ENCODE results near the gene CPEB2.
A peak's percentile ranks its signal among the peaks of the same experiment; 100 is the strongest.

CPEB2 gene

DNA sequence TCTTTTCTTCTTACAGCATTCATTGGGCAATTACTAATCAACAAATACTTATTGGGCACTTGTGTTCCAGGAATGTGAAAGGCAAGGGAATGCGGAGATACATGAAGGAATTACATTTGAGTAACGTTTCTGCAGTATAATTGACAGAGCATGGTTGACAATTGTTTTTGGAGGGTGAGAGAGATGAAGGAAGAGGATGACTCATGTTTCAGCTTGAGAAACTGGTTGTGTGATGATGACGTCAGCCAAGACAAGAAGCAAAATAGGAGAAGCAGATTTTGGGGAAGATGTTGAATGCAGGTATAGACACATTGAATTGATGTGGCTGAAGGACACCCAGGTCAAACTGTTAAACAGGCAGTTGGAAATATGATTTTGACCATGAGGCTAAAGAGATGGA lies 8.0 kb upstream of the CPEB2 start:
- Histone ChIP-seq H3K4me1 (ENCODE audit: control insufficient read depth, insufficient read depth, low read length) (no peaks in the 10 kb centered on the region), H3K9me3 (ENCODE audit: control insufficient read depth, insufficient read depth, low read length) (no peaks in the 10 kb centered on the region), H3K4me3 (ENCODE audit: low read length) (no peak overlapping the region), H3K27me3 (ENCODE audit: control insufficient read depth, insufficient read depth, low read length) (no peaks in the 10 kb centered on the region), H3K27ac (ENCODE audit: low read length) (no peak overlapping the region), H3K36me3 (ENCODE audit: control insufficient read depth, insufficient read depth, low read length) (no peaks in the 10 kb centered on the region)
- no peak for DNase-seq (ENCODE audit: low read depth, low spot score)
- no CpG with 5 or more reads among the region's 3 CpGs for WGBS (ENCODE audit: insufficient coverage, insufficient read length)

- Histone ChIP-seq H3K4me3 (ENCODE audit: low read length) (peak overlapping the region; percentile 67; the same call in 1 of the 2 replicates), H3K36me3 (ENCODE audit: control insufficient read depth, insufficient read depth, low read length) (no peaks in the 10 kb centered on the region), H3K9me3 (ENCODE audit: control insufficient read depth, insufficient read depth, low read length) (no peaks in the 10 kb centered on the region), H3K27ac (ENCODE audit: low read length) (no peak overlapping the region), H3K4me1 (ENCODE audit: control insufficient read depth, insufficient read depth, low read length) (no peaks in the 10 kb centered on the region), H3K27me3 (ENCODE audit: control insufficient read depth, insufficient read depth, low read length) (no peaks in the 10 kb centered on the region; the same call in 1 of the 2 replicates)
- WGBS (ENCODE audit: insufficient coverage, insufficient read length): no CpG with 5 or more reads among the region's 32 CpGs
- no peak for DNase-seq (ENCODE audit: low read depth, low spot score)
Measured at GRCh38 chr4:15001248-15001868, 923 bp upstream of the CPEB2 start.

GRCh38 chr4:15002659-15003400 lies 549 bp downstream of the CPEB2 start:
- no peak for DNase-seq (ENCODE audit: low read depth, low spot score)
- no CpG with 5 or more reads among the region's 74 CpGs for WGBS (ENCODE audit: insufficient coverage, insufficient read length)
- Histone ChIP-seq H3K27me3 (ENCODE audit: control insufficient read depth, insufficient read depth, low read length) (no peaks in the 10 kb centered on the region; the same call in 1 of the 2 replicates), H3K9me3 (ENCODE audit: control insufficient read depth, insufficient read depth, low read length) (no peaks in the 10 kb centered on the region), H3K27ac (ENCODE audit: low read length) (no peak overlapping the region), H3K4me1 (ENCODE audit: control insufficient read depth, insufficient read depth, low read length) (peaks cover 2% of the 10 kb centered on the region; the same call in 1 of the 2 replicates), H3K4me3 (ENCODE audit: low read length) (peak overlapping the region; percentile 67), H3K36me3 (ENCODE audit: control insufficient read depth, insufficient read depth, low read length) (no peaks in the 10 kb centered on the region)

GRCh38 chr4:15003401-15003890 lies 1.2 kb downstream of the CPEB2 start:
- no peaks in the 10 kb centered on the region; the same call in 1 of the 2 replicates for H3K27me3 ChIP-seq (ENCODE audit: control insufficient read depth, insufficient read depth, low read length)
- H3K4me1 ChIP-seq (ENCODE audit: control insufficient read depth, insufficient read depth, low read length): peaks cover 2% of the 10 kb centered on the region; the same call in 1 of the 2 replicates
- H3K4me3 ChIP-seq (ENCODE audit: low read length): peak overlapping the region; percentile 67
- no peaks in the 10 kb centered on the region for H3K9me3 ChIP-seq (ENCODE audit: control insufficient read depth, insufficient read depth, low read length)
- no CpG with 5 or more reads among the region's 65 CpGs for WGBS (ENCODE audit: insufficient coverage, insufficient read length)
- H3K36me3 ChIP-seq (ENCODE audit: control insufficient read depth, insufficient read depth, low read length): no peaks in the 10 kb centered on the region
- no peak for DNase-seq (ENCODE audit: low read depth, low spot score)
- H3K27ac ChIP-seq (ENCODE audit: low read length): no peak overlapping the region

DNA sequence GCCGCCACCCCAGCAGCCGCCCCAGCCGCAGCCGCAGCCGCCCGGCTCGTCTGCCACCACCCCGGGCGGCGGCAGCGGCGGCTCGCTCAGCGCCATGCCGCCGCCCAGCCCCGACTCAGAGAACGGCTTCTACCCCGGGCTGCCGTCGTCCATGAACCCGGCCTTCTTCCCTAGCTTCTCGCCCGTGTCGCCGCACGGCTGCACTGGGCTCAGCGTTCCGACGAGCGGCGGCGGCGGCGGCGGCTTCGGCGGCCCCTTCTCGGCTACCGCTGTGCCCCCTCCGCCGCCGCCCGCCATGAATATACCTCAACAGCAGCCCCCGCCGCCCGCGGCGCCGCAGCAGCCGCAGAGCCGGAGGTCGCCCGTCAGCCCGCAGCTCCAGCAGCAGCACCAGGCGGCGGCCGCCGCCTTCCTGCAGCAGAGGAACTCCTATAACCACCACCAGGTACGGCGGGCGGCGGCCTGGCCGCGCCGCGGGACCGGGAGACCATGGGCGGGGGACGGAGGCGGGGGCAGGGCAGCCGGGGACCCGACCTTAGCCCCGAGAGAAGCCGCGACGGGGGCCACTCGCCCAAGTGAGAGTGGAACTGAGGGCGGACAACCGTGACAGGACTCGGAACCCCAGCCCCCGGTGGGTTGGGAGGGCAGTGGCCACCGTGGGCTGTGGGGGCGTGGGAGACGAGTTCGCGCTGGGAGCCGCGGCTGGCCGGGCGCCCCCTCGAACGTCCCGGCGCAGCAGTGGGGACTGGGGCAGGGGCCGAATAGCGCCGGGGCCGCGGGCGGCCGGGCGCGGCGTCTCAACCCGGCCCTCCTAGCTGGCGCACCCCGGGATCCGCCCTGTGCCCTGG lies 1.8 kb downstream of the CPEB2 start:
- WGBS (ENCODE audit: insufficient coverage, insufficient read length): no CpG with 5 or more reads among the region's 109 CpGs
- no peak for DNase-seq (ENCODE audit: low read depth, low spot score)
- Histone ChIP-seq H3K4me1 (ENCODE audit: control insufficient read depth, insufficient read depth, low read length) (peaks cover 2% of the 10 kb centered on the region; the same call in 1 of the 2 replicates), H3K4me3 (ENCODE audit: low read length) (peak overlapping the region; percentile 67), H3K9me3 (ENCODE audit: control insufficient read depth, insufficient read depth, low read length) (no peaks in the 10 kb centered on the region), H3K36me3 (ENCODE audit: control insufficient read depth, insufficient read depth, low read length) (no peaks in the 10 kb centered on the region), H3K27ac (ENCODE audit: low read length) (no peak overlapping the region), H3K27me3 (ENCODE audit: control insufficient read depth, insufficient read depth, low read length) (no peaks in the 10 kb centered on the region; the same call in 1 of the 2 replicates)

DNA sequence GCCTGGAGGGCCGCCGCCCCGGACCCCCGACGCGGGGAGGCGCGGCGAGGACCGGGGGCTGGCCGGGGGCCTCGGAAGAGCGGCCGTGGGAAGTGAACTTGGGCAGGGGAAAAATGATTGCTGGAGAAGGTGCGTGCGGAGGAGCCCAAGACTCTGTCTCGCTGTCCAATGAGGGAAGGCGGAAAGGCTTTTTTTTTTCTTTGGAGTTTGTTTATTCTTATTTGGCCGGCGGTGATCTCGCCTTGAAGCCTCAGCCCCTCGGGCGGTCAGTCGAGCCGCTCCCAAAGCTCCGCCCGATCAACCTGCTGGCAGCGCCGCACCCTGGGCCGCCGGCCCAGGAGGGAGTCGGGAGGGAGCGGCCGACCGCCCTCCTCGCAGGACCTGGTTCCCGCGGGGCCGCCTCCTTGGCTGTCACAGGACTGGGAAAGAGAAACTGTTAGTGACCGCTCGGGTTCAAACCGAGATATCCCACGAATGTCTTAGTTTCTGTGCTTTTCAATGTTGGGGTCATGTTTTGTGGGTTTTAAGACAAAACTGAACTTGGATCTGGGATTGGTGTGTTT lies 2.5 kb downstream of the CPEB2 start:
- Histone ChIP-seq H3K36me3 (ENCODE audit: control insufficient read depth, insufficient read depth, low read length) (no peaks in the 10 kb centered on the region), H3K9me3 (ENCODE audit: control insufficient read depth, insufficient read depth, low read length) (no peaks in the 10 kb centered on the region), H3K4me3 (ENCODE audit: low read length) (peak overlapping the region; percentile 67; the same call in 1 of the 2 replicates), H3K27me3 (ENCODE audit: control insufficient read depth, insufficient read depth, low read length) (no peaks in the 10 kb centered on the region; the same call in 1 of the 2 replicates), H3K27ac (ENCODE audit: low read length) (no peak overlapping the region), H3K4me1 (ENCODE audit: control insufficient read depth, insufficient read depth, low read length) (peaks cover 2% of the 10 kb centered on the region; the same call in 1 of the 2 replicates)
- WGBS (ENCODE audit: insufficient coverage, insufficient read length): no CpG with 5 or more reads among the region's 43 CpGs
- no peak for DNase-seq (ENCODE audit: low read depth, low spot score)

GRCh38 chr4:15005474-15006115 lies 3.3 kb downstream of the CPEB2 start:
- Histone ChIP-seq H3K4me1 (ENCODE audit: control insufficient read depth, insufficient read depth, low read length) (peaks cover 2% of the 10 kb centered on the region; the same call in 1 of the 2 replicates), H3K9me3 (ENCODE audit: control insufficient read depth, insufficient read depth, low read length) (no peaks in the 10 kb centered on the region), H3K4me3 (ENCODE audit: low read length) (no peak overlapping the region), H3K36me3 (ENCODE audit: control insufficient read depth, insufficient read depth, low read length) (no peaks in the 10 kb centered on the region), H3K27ac (ENCODE audit: low read length) (no peak overlapping the region), H3K27me3 (ENCODE audit: control insufficient read depth, insufficient read depth, low read length) (no peaks in the 10 kb centered on the region; the same call in 1 of the 2 replicates)
- no peak for DNase-seq (ENCODE audit: low read depth, low spot score)
- no CpG with 5 or more reads among the region's 4 CpGs for WGBS (ENCODE audit: insufficient coverage, insufficient read length)

- Histone ChIP-seq H3K9me3 (ENCODE audit: control insufficient read depth, insufficient read depth, low read length) (no peaks in the 10 kb centered on the region), H3K27me3 (ENCODE audit: control insufficient read depth, insufficient read depth, low read length) (no peaks in the 10 kb centered on the region; the same call in 1 of the 2 replicates), H3K4me1 (ENCODE audit: control insufficient read depth, insufficient read depth, low read length) (peaks cover 2% of the 10 kb centered on the region; the same call in 1 of the 2 replicates), H3K4me3 (ENCODE audit: low read length) (no peak overlapping the region), H3K27ac (ENCODE audit: low read length) (no peak overlapping the region), H3K36me3 (ENCODE audit: control insufficient read depth, insufficient read depth, low read length) (no peaks in the 10 kb centered on the region)
- DNase-seq (ENCODE audit: low read depth, low spot score): no peak
- WGBS (ENCODE audit: insufficient coverage, insufficient read length): no CpG with 5 or more reads among the region's 2 CpGs
Measured at GRCh38 chr4:15006416-15007024, 4.2 kb downstream of the CPEB2 start.

DNA sequence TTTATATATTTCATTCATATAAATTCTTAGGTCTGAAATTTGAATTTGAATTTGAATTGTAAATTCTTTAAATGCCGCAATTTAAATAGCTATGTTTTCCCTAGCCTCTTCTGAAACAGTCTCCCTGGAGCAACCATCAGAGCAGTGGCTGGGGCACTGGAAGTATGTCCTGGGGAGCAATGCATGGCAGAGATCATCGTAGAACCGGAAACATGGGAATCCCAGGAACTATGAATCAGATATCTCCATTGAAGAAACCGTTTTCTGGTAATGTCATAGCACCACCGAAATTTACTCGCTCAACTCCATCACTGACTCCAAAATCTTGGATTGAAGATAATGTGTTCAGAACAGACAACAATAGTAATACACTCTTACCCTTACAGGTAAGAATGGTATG lies 4.9 kb downstream of the CPEB2 start:
- WGBS (ENCODE audit: insufficient coverage, insufficient read length): no CpG with 5 or more reads among the region's 6 CpGs
- DNase-seq (ENCODE audit: low read depth, low spot score): no peak
- no peaks in the 10 kb centered on the region; the same call in 1 of the 2 replicates for H3K27me3 ChIP-seq (ENCODE audit: control insufficient read depth, insufficient read depth, low read length)
- H3K36me3 ChIP-seq (ENCODE audit: control insufficient read depth, insufficient read depth, low read length): no peaks in the 10 kb centered on the region
- no peak overlapping the region for H3K4me3 ChIP-seq (ENCODE audit: low read length)
- H3K9me3 ChIP-seq (ENCODE audit: control insufficient read depth, insufficient read depth, low read length): no peaks in the 10 kb centered on the region
- no peak overlapping the region for H3K27ac ChIP-seq (ENCODE audit: low read length)
- peaks cover 2% of the 10 kb centered on the region; the same call in 1 of the 2 replicates for H3K4me1 ChIP-seq (ENCODE audit: control insufficient read depth, insufficient read depth, low read length)
